ENCODE results near the gene IRF2BPL. TPM values are rescaled to one million over a fixed set of nuclear protein-coding genes. Genes with fewer than 3 reads are reported as not detected.

The IRF2BPL gene
- total RNA-seq, 1 donor = 21.6 TPM

DNA sequence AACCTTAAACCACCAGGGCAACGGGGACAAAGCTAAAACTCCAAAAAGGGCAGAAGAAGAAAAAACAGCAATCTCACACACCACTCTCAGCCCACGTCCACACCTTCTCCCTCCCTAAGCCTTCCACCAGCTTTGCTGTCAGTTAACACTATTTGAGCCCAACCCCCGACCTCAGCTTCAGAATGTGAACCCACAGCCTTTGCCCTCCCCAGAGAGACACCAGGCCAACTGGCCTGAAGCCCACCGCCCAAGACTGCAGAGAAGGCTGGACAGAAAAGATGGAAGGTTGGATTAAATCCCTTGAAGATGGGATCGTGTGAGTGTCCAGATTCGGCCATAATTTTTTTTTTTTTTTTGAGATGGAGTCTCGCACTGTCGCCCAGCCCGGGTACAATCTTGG is 22.4 kb downstream of the IRF2BPL start:
- TF ChIP-seq, protein P1, sequence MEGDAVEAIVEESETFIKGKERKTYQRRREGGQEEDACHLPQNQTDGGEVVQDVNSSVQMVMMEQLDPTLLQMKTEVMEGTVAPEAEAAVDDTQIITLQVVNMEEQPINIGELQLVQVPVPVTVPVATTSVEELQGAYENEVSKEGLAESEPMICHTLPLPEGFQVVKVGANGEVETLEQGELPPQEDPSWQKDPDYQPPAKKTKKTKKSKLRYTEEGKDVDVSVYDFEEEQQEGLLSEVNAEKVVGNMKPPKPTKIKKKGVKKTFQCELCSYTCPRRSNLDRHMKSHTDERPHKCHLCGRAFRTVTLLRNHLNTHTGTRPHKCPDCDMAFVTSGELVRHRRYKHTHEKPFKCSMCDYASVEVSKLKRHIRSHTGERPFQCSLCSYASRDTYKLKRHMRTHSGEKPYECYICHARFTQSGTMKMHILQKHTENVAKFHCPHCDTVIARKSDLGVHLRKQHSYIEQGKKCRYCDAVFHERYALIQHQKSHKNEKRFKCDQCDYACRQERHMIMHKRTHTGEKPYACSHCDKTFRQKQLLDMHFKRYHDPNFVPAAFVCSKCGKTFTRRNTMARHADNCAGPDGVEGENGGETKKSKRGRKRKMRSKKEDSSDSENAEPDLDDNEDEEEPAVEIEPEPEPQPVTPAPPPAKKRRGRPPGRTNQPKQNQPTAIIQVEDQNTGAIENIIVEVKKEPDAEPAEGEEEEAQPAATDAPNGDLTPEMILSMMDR (IDR thresholded peaks at IDR 0.05; ENCODE audit: insufficient read depth, low read length) = no peak
- DNase-seq (ENCODE audit: low read depth) = no peak
- H3K4me3 ChIP-seq (ENCODE audit: low read depth, low read length) = no peak overlapping the region

DNA sequence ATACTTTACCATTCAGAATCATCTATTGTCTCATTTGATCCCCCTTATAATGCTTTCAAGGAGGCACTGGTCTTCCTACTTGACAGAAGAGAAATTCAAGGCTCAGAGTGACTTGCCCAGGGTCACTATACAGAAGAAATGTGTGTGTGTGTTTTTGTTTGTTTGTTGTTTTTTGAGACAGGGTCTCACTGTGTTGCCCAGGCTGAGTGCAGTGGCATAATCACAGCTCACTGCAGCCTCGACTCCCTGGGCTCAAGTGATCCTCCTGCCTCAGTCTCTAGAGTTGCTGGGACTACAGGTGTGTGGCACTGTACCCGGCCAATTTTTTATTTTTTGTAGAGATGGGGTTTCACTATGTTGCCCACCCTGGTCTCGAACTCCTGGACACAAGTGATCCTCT is 22.9 kb downstream of the IRF2BPL start:
- DNase-seq (ENCODE audit: low read depth) = no peak
- no peak overlapping the region for H3K4me3 ChIP-seq (ENCODE audit: low read depth, low read length)
- TF ChIP-seq, protein P1 (IDR thresholded peaks at IDR 0.05; ENCODE audit: insufficient read depth, low read length) = no peak

DNA sequence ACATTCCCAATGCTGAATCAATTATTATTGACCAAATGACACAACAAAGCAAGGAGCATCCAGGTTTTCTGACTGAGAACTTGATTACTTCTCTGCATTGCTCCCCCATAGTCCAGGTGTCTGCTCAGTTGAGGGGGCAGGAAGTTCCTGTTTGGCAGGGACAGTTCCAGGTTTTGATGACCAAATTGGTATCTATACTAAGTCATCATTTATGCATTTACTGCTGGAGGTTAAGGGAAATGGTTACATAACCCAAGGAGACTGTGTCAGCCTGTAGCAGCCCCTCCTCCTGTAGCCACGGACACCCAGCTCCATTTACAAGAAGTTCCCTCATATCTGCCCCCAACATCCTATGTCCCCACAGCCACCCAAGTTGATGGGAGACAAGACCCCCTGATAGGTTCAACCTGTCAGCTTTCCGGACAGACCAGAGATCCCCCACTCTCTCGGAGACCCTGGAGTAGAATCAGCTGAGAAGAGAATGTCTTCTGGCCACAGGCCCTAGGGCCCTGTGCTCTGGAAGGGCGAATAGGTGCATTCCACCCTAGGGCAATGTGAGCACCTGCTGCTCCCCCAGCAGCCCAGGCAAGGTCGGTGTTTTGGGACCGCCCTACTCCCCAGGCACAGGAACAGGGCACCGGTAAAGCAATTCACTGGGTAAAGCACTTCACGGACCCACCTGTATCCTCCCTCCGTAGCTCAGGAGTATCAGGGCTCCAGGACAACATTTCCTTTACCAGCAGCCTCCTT is 23.6 kb downstream of the IRF2BPL start:
- H3K4me3 ChIP-seq (ENCODE audit: low read depth, low read length) = no peak overlapping the region
- DNase-seq (ENCODE audit: low read depth) = peak; percentile 19
- TF ChIP-seq, protein P1 (IDR thresholded peaks at IDR 0.05; ENCODE audit: insufficient read depth, low read length) = no peak

DNA sequence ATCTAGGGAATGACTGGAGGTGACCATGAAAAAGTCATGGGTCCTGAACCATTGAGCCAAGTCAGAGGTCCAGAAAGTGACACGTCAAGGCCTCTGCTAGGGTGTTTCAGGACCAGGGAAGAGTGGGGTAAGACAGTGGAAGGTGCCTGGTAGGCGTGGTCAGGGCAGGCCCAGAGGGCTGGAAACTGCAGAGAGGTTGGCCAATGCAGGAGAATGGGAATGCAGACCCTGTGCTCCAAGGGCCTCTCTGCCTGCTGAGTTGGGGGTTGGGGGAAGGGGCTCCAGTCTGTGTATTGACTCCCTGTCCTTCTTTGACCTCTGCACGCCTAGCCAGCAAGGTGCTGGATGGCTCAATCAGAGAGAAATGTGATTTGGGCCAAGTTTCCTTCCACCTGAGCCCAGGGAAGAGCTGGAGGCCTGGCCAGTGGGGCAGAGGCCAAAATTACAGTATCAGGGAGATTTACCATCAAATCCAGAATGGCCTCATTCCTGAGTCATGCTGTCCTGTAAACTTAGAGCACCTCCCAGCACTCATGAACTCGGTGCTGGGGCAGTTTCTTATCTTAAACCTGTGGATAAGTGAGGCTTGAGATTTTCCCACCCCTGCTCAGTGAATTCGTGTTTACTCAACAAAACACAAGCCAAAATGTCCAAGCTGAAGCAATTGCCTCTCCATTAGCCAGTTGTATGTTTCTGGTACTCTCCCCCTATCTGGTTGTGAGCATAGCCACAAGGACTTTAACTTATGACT is 24.4 kb downstream of the IRF2BPL start:
- TF ChIP-seq, protein P1 (IDR thresholded peaks at IDR 0.05; ENCODE audit: insufficient read depth, low read length) = no peak
- H3K4me3 ChIP-seq (ENCODE audit: low read depth, low read length) = no peak overlapping the region
- DNase-seq (ENCODE audit: low read depth) = peak; percentile 87

DNA sequence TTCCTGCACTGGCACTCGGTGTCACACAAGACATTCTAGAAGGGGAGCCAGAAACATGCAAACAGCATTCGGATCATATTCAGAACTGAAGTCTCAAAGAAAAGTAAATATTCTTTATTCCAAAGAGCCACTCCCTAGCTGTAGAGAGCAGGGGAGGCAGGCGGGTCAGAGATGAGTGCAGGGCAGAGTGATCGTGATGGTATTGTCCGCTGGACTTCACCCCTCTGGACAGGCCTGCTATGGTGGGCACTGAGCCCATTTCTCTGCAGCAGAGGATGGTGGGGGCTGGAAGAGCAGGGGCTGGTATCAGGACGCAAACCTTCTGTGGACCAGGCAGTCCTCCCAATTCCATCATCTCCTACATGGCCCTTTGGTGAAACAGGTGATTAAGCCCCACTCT is 25.6 kb downstream of the IRF2BPL start:
- DNase-seq (ENCODE audit: low read depth) = no peak
- H3K4me3 ChIP-seq (ENCODE audit: low read depth, low read length) = no peak overlapping the region
- TF ChIP-seq, protein P1 (IDR thresholded peaks at IDR 0.05; ENCODE audit: insufficient read depth, low read length) = no peak

DNA sequence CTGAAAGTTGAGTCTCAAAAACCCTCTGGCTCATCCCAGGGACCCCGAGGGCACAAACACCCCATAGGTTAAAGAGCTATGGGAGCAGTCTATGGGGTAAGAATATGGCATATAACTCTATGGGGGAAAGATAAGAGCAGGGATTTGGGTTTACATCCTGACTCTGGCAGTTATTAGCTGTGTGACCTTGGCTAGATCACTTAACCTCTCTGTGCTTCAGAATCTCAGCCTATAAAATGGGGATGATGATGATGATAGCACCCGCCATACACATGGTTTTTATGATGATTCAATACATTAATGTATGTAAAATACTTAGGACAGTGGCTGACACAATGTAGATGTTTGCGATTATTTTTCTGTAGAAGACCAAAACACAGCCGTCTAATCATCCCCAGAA is 26.2 kb downstream of the IRF2BPL start:
- no peak for DNase-seq (ENCODE audit: low read depth)
- TF ChIP-seq, protein P1 (IDR thresholded peaks at IDR 0.05; ENCODE audit: insufficient read depth, low read length) = no peak
- H3K4me3 ChIP-seq (ENCODE audit: low read depth, low read length) = no peak overlapping the region
